Right lobe of liver (tissue), 4 donors: ENCODE measurements around the gene CAV1.

ENCODE experiments used
- POLR2A ChIP-seq: fragments of 450-650 bp; IDR thresholded peaks from one replicate; pipeline ENCODE4 v1.6.1; 2017; ENCODE audit warnings: antibody characterized with exemption, mild to moderate bottlenecking
- TF ChIP-seq, protein P1 (sequence below), 4 donors: fragments of 200-600 bp in 3 of 4; fragments of 450-650 bp in 1 of 4; IDR thresholded peaks; one replicate each; pipeline versions ENCODE4 v1.5.1 to v1.8.0; 2016 to 2022; ENCODE audit warnings: antibody characterized with exemption in 4 of 4, mild to moderate bottlenecking in 2 of 4
- donor health status: DM: no; HTN: no; CAD: no.
- donor health status: DM: no; HTN: no; CAD: no.
- donor health status: DM: no; HTN: yes; CAD: no.

DNA sequence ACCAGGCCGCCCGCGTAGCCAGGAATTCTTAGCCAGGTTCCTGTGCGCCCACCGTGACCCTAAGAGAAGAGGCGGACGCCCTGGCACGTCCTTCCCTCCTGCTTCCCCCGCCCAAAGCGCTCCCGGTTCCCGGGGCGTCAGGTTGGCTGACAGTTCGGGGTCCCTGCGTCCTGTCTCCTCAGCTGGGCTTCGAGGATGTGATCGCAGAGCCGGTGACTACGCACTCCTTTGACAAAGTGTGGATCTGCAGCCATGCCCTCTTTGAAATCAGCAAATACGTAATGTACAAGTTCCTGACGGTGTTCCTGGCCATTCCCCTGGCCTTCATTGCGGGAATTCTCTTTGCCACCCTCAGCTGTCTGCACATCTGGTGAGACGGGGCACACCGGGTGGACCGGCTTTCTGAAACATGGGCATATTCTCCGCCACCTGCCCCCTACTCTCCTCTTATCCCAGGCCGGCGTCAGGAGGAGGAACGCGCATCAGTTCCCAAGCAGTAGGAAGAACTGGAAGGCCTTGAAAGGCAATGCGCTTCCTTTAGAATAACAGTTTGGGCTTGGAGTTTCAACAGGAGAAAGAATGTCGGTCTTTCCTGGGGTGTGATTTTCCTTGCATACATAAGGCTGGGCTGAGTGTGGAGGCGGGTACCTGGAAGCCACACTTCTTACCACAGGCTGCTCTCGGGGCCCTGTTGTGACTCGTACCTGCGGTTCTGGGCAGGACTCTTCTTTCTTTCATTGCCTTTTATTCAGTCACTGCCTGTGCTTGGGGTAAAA is 24.6 kb upstream of the CAV1 start:
- no peak for TF ChIP-seq POLR2A
- TF ChIP-seq, protein P1, sequence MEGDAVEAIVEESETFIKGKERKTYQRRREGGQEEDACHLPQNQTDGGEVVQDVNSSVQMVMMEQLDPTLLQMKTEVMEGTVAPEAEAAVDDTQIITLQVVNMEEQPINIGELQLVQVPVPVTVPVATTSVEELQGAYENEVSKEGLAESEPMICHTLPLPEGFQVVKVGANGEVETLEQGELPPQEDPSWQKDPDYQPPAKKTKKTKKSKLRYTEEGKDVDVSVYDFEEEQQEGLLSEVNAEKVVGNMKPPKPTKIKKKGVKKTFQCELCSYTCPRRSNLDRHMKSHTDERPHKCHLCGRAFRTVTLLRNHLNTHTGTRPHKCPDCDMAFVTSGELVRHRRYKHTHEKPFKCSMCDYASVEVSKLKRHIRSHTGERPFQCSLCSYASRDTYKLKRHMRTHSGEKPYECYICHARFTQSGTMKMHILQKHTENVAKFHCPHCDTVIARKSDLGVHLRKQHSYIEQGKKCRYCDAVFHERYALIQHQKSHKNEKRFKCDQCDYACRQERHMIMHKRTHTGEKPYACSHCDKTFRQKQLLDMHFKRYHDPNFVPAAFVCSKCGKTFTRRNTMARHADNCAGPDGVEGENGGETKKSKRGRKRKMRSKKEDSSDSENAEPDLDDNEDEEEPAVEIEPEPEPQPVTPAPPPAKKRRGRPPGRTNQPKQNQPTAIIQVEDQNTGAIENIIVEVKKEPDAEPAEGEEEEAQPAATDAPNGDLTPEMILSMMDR (IDR thresholded peaks at IDR 0.05), result no peak
